SKM-1 treated with dmso at 0.1 percent for 144 hours (cell line): ENCODE results near the gene PIGQ.

Experiments used
- DNase-seq: peaks from one replicate; lab custom pipeline; 2025; ENCODE audit not compliant: unreplicated experiment; lab: John Stamatoyannopoulos, UW

Gene PIGQ

GRCh38 chr16:626787-627453 lies 57.2 kb downstream of the PIGQ start:
- DNase-seq = no peak

- DNase-seq = no peak
Observed at GRCh38 chr16:627454-628239, 57.9 kb downstream of the PIGQ start.

GRCh38 chr16:628321-629061 lies 58.7 kb downstream of the PIGQ start:
- DNase-seq = no peak

GRCh38 chr16:629185-629832 lies 59.5 kb downstream of the PIGQ start:
- no peak for DNase-seq

GRCh38 chr16:629833-630248 lies 60.1 kb downstream of the PIGQ start:
- no peak for DNase-seq

- no peak for DNase-seq
Observed at GRCh38 chr16:630249-630814, 60.6 kb downstream of the PIGQ start.

- no peak for DNase-seq
Observed at GRCh38 chr16:630815-631405, 61.1 kb downstream of the PIGQ start, which contains the start of gene WFIKKN1. Gene WFIKKN1, plus strand, starts transcription at chr16:630985. Its CDS starts 269 bp downstream, at chr16:631254.

- DNase-seq = no peak
Observed at GRCh38 chr16:631808-632358, 62.1 kb downstream of the PIGQ start.

- DNase-seq = no peak
Observed at GRCh38 chr16:632486-633335, 62.9 kb downstream of the PIGQ start.

- no peak for DNase-seq
Observed at GRCh38 chr16:633336-634050, 63.7 kb downstream of the PIGQ start.
